Cardiac fibroblast (primary cell): ENCODE results near the gene CD28.

Source experiments
- DNase-seq, 2 donors: peaks; one replicate each; pipeline versions ENCODE4 v3.0.0 to v3.0.0-alpha.2; 2010; ENCODE audit warnings: low read depth in 2 of 2
- H3K4me3 ChIP-seq, 2 donors: replicated peaks in 1 of 2; 1 replicate in 1 of 2; 2 replicates in 1 of 2; pipeline ENCODE4 v1.5.1; 2011; ENCODE audit warnings: low read depth in 2 of 2, low read length in 2 of 2, mild to moderate bottlenecking in 2 of 2, moderate library complexity in 1 of 2
- CTCF ChIP-seq: IDR thresholded peaks from one replicate; pipeline ENCODE4 v1.5.1; 2011; ENCODE audit warnings: low read depth, mild to moderate bottlenecking, low read length, inconsistent platforms

CD28 gene

DNA sequence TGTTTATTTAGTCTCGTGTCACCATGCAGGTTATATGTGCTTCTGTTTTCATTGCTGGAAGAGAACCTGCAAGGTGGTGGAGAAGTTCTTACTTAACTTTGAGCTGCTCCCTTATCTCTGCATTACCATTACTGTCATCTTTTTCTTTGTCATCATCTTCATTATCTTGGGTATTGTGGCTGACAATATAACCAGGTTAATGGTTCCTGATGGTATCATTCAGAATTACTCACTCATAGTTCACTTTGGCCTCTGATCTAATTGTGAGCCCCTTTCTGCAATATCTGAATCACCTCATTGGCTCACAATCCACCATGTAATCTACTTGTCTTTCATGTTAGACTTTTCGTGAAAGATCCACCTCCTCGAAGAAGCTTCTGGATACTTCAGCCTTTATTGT, 5.0 kb downstream of the CD28 start:
- H3K4me3 ChIP-seq, result no peak overlapping the region
- TF ChIP-seq CTCF, result no peak
- DNase-seq, result no peak

- no peak for TF ChIP-seq CTCF
Measured at GRCh38 chr2:203713381-203713780, 6.9 kb downstream of the CD28 start.

DNA sequence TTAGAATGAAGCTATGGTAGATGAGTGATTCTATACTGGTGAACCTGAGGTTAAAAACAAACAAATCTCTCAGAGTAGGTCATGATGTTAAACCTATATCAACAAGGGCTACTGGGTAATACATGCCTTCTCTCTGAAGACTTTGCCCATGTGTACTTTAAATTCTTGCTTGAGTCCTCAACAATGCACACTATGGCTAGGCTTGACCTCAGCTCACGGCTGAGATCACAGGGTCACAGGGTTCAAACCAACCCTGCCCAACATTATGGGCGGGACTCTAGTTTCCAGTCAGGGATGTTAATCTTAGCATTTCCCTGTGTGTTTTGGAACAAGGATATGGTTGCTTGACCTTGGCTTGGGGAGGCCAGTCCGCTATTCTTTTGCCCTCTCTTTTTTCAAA, 7.7 kb downstream of the CD28 start:
- TF ChIP-seq CTCF, result no peak
- no peak overlapping the region for H3K4me3 ChIP-seq
- no peak for DNase-seq

More at GRCh38 chr2:203713381-203713780, 6.9 kb downstream of the CD28 start:
- DNase-seq, result no peak
- no peak overlapping the region for H3K4me3 ChIP-seq

DNA sequence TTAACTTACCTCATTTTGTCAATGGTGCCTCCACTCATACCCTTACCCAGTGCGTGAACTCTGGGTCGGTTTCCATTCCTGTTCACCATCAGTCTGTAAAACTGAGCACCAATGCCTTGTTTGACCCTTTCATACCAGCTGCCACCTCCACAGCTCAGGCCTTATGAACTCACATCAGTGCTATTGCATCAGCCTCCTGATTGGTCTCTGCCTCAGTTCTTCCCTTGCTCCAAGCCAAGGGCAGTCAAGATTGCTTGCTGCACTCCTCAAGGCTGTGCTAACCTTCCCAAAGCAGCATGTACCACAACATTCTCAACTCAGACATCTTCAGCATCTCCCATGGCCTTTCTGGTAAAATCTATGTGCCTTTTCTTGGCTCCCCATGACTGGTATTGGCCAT, 9.3 kb downstream of the CD28 start:
- no peak for DNase-seq
- TF ChIP-seq CTCF, result no peak
- H3K4me3 ChIP-seq, result no peak overlapping the region

DNA sequence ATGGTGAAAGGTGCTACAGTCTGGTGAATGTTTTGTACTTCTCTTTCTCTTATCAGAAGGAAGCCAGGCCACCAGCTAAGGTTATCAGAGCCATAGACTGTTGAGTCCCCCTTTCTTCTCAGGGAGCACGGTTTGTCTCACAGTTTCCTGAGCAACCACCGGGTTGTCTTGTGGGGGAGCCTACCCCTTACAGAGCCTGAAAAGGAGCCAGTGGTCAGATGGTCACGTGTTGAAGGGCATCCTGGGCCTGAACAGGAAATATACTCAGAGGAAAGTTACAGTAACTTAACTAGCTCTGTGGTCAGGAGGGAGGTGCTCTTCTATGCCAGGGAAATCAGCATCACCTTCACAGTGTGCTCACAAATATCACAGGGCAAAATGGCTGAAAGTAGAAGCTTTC, 11.6 kb downstream of the CD28 start:
- no peak for TF ChIP-seq CTCF
- peak; percentile 27 to 56 for DNase-seq
- H3K4me3 ChIP-seq, result no peak overlapping the region

DNA sequence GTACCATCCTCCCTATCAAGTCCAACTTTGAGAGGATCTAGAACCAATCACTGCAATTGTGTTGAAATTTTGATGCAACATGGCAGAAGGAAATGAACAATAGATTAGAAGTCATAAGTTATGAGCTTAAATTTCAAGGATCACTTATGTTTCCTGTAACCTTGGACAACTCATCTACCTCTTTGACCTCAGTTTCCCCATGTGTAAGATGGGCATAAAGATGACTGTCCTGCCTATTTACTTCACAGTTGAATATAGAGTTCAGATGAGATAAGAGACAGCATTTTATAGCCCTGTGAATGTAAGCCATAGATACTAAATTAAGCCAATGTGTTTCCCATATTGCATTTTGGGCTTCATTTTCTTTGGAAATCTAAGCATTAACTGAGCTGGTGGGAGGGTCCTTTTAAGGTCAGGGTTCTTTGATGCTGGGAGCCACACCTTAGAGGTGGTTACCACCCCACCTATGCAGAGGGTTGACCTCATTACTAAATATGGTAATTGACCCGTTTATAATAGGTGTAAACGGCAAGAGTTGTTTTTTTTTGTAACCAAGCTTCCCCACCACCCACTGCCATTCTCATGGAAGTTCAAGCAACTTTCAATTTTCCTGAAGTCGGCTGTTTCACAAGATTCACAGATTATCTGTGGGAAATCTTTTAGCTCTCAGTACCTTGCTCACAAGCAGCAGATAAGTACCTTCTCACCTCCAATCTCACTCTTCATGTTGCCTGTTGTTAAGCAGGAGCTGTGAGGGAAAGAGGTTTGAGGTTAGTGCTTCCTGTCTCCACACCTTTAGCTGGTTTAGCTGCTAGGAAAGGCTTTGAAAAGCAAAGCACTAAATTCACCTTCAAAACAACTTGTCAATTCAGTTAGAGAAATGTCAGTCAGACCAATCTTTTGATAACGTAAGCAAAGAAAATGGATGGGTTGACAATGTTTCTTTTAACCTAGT, 13.3 kb downstream of the CD28 start:
- DNase-seq, result no peak
- no peak for TF ChIP-seq CTCF
- no peak overlapping the region for H3K4me3 ChIP-seq
